GM19035 (cell line): ENCODE measurements around the gene EME2.
"Not testable (repeated sequence)": the region's sequence is repeated elsewhere in the genome, so short reads cannot be mapped to it uniquely, and the experiment has no call there.

Experiments
- ATAC-seq: cut with Tn5 transposase; IDR thresholded peaks from one replicate; pipeline ENCODE4 v1.9.1; 2021; ENCODE audit not compliant: unreplicated experiment

Gene EME2, protein sequence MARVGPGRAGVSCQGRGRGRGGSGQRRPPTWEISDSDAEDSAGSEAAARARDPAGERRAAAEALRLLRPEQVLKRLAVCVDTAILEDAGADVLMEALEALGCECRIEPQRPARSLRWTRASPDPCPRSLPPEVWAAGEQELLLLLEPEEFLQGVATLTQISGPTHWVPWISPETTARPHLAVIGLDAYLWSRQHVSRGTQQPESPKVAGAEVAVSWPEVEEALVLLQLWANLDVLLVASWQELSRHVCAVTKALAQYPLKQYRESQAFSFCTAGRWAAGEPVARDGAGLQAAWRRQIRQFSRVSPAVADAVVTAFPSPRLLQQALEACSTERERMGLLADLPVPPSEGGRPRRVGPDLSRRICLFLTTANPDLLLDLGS

DNA sequence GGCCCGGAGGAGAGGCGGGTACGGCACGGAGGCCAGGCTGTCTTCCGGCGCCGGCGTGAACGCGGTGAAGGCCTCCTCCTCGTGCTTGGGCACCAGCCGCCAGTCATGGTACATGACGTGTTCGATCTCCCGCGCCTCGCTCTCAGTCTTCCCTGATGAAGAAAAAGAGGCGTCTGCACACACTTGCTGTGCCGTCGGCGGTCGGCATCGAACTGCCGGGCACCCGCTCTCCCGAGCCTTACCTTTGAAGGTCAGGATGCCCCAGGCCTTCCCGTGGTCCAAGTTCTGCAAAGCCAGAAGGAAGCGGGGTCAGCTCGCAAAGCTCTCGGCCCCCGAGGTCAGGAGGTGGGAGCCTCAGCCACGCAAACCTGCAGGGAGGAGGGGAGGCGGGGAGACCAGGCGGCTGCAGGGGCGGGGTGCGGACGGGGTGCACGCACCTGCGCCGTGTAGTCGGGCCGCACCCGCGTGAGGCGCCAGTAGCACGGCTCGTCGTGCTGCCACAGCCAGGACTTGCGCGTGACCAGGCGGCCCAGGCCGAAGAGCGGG is at the start of gene EME2:
Gene EME2 (plus strand): TSS at position 449 of the 546 bp plus-strand sequence. CDS start 418 bp downstream, outside the sequence.
- peak; percentile 10 for ATAC-seq

DNA sequence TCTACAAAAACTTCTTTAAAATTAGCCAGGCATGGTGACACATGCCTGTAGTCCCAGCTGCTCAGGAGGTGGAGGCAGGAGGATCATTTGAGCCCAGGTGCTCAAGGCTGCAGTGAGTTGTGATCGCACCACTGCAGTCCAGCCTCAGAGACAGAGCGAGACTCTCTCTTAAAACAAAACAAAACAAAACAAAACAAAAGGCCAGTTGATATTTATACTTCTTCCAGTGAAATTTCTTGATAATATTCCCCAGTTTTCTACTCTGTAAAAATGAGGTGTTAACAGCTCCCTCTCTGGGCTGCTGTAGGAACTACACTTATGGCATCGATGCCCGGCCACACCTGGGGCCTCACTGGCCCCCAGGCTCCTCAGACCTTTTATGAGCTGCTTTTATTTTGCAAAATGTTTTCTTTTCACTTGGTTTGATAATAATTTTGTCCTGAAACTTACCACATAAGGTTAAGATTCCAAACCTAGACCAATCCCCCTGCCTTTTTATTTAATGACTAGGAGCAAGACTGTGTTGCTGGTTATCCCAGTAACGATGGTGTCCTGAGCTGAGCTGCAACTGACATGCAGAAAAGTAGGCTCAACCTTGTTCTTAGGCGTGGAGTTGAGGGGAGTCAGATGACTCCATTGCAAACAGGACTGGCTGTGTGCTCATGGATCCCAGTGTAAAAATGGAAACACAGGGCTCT is 49.0 kb upstream of the EME2 start:
- no peak for ATAC-seq

DNA sequence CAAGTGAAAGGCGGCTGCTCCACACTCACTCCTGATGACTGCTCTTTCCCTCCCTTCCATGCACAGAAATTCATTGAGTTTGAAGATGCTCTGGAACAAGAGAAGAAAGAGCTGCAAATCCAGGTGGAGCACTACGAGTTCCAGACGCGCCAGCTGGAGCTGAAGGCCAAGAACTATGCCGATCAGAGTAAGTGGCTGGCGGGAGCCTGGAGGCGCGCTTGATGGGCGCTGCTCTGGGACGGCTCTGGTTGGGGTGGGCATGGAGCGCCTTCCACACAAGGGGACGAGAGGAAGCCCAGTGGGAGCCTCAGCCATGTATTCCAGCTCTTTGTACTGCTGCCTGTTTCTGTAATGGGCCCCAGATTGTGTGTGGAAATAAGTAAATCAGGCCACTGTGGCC is 48.1 kb upstream of the EME2 start:
- no peak for ATAC-seq

DNA sequence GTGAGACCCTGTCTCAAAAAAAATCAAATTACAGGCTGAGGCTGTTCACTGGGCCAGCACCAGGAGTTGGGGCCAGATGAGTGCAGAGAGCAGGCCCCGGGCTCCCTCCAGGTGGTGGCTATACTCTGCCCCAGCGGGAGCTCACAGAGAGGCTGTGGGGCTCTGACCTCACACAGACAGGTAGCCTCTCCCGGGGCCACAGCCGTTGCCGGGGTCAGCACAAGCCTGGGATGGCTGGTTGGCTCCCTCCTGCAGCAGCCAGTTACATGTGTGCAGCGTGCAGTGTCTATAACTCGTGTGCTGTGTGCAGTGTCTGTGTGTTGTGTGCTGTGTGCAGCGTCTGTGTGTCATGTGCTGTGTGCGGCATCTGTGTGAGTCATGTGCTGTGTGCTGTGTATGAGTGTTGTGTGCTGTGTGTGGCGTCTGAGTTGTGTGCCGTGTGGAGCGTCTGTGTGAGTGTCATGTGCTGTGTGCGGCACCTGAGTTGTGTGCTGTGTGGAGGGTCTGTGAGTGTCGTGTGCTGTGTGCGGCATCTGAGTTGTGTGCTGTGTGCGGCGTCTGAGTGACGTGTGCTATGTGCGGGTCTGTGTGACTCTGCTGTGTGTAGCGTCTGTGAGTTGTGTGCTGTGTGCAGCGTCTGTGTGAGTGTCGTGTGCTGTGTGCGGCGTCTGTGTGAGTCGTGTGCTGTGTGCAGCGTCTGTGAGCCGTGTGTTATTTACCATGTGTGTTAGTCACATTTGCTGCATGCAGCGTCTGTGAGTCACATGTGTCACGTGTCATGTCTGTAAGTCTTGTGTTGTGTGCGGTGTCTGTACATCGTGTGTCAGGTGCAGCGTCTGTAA is 45.7 kb upstream of the EME2 start:
- ATAC-seq: no peak

DNA sequence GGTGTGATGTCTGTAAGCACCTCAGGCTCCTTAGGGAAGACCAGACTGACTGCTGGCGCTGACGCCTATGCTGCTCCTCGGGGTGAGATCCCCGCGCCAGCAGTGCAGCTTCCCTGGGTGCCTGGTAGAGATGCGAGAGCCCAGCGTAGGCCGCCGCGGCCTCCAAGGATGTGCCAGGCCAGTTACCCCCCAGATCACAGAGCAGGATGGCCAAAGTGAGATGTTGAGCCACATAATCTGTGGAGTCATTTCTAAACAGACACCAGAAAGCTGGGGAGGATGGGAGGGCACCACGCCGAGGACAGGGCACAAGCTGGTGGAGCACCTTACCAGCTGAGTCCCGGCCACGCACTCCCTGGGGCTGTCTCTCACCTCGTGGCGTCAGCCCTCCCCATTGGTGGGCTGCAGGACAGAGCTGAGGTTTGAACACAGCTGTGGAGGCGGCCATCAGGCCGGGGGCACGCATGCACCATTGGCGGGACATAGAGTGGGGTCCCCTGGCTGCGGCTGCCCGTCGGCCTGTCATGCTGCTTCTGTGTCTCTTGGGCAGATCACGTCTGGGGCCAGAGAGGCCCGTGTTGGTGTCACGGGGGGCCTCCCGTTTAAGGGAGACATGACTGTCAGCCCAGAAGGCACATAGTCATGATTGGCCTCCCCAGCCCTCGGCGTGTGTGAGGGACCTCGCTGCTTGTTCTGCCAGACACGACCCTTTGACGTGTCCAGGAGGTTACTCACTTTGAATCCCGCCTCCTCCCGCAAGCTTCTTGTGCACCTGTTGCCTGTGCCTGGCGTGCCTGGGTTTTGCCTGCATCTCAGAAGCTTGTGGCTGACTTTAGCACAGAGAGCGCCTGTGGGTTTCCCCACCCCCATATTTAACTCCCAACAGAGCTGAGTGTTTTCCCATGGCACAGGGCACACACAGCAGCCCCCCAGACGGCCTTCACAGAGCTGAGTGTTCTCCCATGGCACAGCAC is 44.7 kb upstream of the EME2 start:
- ATAC-seq: no peak

DNA sequence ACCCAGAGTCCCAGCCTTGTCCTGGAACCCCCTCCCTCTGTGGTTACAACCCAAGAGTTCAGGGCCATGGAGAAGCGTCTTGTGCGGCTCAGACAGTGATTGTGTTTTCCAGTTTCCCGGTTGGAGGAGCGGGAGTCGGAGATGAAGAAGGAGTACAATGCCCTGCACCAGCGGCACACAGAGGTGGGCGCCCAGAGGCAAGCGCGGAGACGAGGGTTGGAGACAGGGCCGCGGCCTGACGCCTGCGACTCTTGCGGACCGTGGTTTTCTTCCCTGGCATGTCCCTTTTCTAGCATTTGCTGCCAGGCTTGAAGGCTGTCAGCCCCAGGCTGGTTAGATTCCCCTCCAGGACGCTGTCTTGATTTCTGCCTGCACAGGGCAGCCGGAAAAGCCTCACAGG is 43.6 kb upstream of the EME2 start:
- no peak for ATAC-seq

DNA sequence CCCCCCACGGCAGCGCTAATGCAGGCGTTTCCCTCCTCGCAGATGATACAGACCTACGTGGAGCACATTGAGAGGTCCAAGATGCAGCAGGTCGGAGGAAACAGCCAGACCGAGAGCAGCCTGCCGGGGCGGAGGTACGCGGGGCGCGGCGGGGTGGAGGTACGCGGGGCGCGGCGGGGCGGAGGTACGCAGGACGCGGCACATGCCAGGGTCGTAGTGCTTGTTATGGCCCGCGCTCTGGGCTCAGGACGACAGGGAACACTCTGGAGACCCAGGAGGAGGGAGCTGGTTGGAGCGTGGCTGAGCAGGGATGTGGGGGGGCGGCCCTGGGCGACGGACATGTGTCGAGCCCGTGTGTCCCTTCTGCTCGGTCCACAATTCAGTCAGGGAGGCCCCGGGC is 43.2 kb upstream of the EME2 start:
- ATAC-seq: no peak

DNA sequence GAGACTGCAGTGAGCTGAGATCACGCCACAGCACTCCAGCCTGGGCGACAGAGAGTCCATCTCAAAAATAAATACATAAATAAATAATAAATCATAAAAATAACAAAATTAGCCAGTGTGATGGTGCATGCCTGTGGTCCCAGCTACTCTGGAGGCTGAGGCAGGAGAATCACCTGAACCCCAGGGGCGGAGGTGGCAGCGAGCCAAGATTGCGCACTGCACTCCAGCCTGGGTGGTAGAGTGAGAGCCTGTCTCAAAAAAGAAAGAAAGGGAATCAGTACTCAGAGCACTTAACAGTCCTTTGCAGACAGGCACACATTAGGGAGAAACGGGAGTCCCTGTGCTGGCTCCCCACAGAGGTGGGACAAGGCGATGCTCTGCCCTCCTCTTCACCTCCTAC is 41.5 kb upstream of the EME2 start:
- ATAC-seq: no peak

DNA sequence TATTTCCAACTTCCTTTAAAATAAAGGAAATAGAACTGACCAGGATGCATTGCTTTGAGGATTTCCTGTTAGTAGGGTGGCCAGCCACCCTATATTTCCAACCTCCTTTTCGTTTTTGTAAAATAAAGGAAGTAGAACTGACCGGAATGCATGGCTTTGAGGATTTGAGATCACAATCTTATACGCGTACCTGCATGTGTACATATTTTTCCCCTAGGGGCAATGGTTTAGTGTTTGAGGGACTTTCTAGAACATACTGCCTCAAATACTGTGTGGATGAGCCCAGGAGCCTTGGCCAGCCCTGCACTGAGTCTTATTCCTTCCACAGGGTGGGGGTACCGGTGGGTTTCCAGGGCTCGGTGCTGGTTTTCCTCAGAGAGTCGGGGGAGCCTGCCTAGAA is 41.0 kb upstream of the EME2 start:
- ATAC-seq: no peak

DNA sequence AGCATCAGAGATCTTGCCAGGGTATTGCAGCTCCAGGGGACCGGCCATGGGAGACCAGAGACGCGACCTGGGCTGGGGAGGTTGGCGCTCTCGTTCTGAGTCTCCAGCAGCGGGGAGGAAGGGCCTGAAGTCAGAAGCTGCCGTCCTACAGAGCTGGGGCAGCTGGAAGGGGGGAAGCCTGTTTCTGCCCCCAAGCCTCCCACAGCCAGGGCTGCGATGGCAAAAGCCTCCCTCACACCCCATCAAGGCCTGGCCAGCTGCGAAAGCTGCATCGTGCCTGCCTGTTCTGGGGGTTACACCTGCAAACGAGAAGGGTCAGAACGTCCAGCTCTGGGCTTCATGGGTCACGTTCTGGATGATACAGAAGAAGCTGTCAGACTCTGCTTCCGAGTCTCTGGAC is 40.5 kb upstream of the EME2 start:
- ATAC-seq: no peak

DNA sequence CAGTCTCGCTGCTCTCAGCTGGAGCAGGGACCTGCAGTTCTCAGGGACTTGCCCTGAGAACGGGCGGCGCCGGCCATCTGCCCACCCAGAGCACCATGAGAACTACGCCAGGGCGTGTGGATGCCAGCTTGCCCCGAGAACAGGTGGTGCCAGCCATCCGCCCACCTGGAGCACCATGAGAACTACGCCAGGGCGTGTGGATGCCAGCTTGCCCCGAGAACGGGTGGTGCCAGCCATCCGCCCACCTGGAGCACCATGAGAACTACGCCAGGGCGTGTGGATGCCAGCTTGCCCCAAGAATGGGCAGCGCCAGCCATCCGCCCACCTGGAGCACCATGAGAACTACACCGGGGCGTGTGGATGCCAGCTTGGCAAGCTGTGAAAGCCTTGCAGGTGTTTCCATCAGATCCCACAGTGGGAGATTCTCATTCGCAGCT is 40.0 kb upstream of the EME2 start:
- ATAC-seq: not testable (repeated sequence)

DNA sequence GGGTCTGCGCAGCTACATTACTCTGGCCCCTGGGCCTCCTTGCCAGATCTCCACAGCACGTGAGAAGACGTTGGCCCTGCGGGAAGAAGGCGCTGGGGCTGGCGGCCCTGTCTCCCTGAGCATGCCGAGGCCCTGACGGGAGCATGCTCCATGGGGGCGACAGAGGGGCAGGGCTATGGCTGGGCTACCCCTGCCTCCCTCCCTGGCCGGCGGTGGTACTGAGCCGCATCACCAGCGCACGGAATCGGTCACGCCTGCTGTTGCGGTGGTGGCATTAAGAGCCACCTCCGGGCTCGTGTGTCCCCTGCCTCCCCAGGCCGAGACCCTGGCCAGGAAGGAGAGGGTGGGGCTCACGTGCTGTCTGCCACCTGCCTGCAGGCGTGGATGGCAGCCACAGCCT is 38.5 kb upstream of the EME2 start:
- ATAC-seq: no peak

DNA sequence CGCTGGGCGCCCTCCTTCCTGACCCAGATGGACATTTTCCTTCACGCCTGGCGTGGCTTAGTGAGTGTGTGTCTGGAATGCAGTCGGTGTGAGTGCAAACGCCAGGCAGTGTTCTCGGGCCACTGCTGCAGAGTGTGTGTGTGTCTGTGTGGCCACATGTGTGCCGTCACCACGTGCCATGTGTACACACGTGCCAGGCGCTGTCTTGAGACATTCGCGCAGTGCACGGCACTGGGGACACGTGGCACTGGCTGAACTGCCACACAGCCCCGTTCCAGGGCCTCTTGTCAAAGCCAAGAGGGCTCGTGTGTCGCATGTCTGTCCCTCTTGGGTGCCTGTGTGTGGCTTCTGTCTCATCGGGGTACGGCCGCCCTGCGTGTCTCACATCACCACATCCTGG is 37.8 kb upstream of the EME2 start:
- ATAC-seq: no peak

DNA sequence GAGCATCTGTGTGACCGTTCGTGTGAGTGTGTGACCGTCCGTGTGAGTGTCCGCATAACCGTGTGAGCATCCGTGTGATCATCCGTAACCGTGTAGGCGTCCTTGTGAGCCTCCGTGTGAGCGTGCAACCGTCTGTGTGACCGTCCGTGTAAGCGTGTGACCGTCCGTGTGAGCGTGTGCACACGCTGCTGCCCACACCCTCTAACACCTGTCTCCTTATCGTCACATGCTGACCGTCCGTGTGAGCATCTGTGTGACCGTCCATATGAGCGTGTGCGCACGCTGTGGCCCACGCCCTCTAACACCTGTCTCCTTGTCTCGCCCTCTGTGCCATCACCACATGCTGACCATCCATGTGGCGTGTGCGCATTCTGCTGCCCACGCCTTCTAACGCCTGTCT is 32.4 kb upstream of the EME2 start:
- ATAC-seq: no peak

DNA sequence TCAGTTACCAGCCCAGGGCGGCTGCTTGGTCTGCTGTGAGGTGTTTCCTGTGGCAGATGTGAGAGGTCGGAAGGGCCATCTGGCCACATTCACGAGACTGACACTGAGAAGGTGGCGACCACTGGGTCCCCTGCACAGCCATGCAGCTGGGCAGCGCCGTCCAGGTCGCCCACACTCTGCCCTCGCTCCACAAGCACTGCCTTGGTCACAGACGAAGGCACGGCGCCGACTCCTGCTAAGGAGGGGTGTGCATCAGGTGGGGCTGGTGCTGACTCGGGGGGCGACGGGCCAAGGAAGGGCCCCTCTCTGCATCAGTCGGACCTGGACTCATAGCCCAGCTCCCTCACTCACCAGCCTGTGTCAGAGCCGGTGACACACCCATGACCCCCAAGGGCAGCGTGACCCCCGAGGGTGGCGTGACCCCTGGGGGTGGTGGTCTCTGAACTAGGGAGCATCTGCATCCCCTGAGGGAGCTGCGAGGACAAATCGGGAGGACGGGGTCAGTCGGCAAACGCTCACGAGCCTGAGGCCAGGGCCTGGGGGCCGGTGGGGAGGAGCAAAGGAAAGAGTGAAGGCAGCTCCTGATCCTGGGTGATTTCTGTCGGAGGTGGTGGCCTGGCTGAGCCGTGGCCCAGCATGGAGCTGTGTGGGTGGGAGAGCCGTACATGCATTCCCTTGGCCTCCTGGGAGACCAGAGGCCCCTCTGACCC is 31.7 kb upstream of the EME2 start:
- ATAC-seq: no peak

DNA sequence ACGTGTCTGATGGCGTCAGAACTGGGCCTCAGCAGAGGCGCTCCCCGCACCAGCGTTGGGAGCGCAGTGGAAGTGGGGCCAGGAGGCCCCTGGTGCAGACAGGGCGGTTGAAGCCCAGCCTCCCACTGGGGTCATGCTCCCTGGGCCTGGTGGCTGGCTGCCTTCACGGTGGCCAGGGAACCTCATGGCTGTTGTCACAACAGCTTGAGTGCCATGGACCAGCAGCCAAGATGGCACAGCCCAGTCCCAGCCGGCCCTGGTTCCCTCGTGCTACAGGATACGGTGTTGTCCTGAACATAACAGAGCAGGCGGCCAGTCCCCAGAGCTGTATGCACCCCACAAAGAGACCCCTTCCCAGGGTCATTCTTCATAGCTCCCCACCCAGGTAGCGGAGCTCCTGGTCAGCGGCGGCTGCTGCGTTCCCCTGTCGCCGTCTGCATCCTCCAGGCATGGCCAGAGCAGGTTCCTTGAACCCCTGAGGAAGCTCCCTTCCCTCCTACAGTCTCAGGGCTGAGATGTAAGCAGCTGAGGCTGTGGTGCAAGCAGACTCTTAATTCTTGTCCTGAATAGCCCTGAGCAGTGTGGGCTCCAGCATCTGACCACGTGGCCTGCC is 31.0 kb upstream of the EME2 start:
- ATAC-seq: no peak

DNA sequence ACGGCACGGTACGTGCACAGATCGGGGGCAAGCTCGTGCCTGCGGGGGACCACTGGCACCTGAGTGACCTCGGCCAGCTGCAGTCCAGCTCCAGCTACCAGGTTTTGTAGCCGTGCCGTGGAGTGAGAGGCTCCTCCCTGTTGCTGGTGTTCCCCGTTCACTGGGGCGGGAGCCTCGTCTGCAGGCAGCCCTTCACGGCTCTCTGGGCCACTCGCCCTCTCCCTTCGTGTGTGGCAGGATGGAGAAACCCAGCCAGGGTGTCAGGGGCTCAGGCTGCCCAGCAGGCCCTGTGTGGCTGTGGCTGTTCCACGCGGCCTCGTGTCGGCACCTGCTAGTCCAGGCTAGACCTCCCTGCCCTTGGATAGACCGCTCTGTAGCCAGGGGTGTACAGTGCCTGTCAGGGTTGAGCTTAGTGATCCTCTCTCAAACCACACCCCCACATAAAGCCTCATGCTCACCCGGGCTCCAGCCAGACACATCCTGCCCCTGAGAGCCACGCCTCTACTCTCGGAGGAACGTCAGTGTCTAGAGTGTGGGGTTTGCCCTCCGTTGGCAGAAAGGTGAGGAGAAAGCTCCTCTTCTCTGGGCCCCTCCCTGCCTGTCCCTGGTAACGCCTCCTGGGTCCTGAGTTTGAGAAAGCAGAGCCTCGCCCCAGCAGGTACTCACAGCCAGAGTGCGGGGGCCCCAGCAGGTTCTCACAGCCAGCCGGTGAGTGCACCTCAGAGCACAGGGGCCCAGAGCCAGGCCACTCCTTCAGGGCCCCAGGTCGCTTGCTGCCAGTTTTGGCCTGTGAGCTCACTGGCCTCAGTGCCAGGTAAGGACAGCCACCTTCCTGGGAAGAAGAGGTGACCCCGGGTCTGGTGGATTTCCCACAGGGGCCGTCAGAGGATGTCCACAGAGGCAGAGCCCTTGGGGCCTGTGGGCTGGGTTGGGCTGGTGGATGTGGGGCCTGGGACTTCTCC is 29.0 kb upstream of the EME2 start:
- ATAC-seq: no peak

DNA sequence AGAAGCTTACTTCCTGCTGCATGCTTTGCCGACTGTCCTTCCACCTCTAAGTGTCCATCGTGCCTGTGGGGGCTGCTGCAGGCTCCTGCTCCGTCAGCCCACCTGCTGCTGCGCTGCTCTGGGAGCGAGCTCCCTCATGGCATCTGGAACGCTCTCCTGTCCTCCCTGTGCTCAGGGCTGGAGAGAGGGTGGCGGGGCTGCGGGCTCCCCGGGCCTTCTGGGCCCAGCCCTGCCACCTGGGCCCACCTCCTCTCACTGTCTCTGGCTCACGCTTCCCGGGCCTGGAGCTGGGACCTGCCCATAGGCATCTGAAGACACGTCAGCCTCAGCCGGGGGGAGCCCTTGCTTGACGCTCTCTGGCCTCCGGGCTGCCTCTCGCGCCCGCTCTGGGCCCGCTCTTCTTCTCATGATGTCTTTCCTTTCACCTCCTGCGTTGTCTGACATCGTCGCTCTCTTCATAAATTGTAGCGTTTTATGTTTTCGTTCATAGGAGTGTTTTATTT is 28.2 kb upstream of the EME2 start:
- no peak for ATAC-seq
